ENCODE measurements around the gene MCC. TPM values are rescaled to one million over a fixed set of nuclear protein-coding genes. Genes with fewer than 3 reads are reported as not detected.

Gene MCC
- total RNA-seq, 1 experiment from 2014 or later = 7.6 TPM

- peaks cover 4 to 11% (median 8%) of the 10 kb centered on the region in 3 experiments; a peak in 6 of 7 replicates for H3K36me3 Mint-ChIP-seq (ENCODE audit: insufficient read depth in 1 of 3, low read depth in 3 of 3)
- Histone ChIP-seq H4K91ac (ENCODE audit: insufficient read length, low read depth, low read length) (no peak overlapping the region), H4K8ac (replicated peaks; ENCODE audit: insufficient read length, low read depth, low read length) (no peak overlapping the region), H2BK120ac (ENCODE audit: low read depth, low read length, poor library complexity, severe bottlenecking) (no peak overlapping the region), H3K4me1 (ENCODE audit: insufficient read depth, low read length) (peaks cover 2% of the 10 kb centered on the region; the same call in 1 of the 2 replicates), H3K23ac (ENCODE audit: insufficient read length, low read depth, low read length) (no peak overlapping the region), H2AFZ (ENCODE audit: low read length) (no peak overlapping the region), H3K79me2 (ENCODE audit: insufficient read depth, low read length) (no peaks in the 10 kb centered on the region), H2BK20ac (ENCODE audit: low read depth, low read length, poor library complexity, severe bottlenecking) (no peak overlapping the region), H3T11ph (ENCODE audit: low read length) (no peak overlapping the region), H3K14ac (ENCODE audit: insufficient read depth, low read length) (no peak overlapping the region), H4K20me1 (ENCODE audit: control insufficient read depth, insufficient read depth, insufficient read length) (no peaks in the 10 kb centered on the region), H3K79me1 (ENCODE audit: insufficient read depth, low read depth, low read length, poor library complexity, severe bottlenecking) (no peaks in the 10 kb centered on the region), H2BK12ac (ENCODE audit: insufficient read length, low read depth, low read length) (no peak overlapping the region), H3K23me2 (ENCODE audit: insufficient read length, low read depth, low read length, poor library complexity, severe bottlenecking) (no peaks in the 10 kb centered on the region), H2BK15ac (ENCODE audit: low read depth, low read length) (no peak overlapping the region), H3K27ac (ENCODE audit: insufficient read length, low read depth, low read length) (no peak overlapping the region), H3K4ac (ENCODE audit: low read depth, low read length) (no peak overlapping the region), H2BK5ac (ENCODE audit: insufficient read length, low read length) (no peak overlapping the region), H3K18ac (ENCODE audit: insufficient read length, low read depth, low read length) (no peak overlapping the region), H2AK5ac (ENCODE audit: insufficient read length, low read length) (no peak overlapping the region), H3K9me3 (ENCODE audit: control insufficient read depth, low read depth, low read length) (no peaks in the 10 kb centered on the region), H3K56ac (ENCODE audit: insufficient read length, low read depth, low read length) (no peak overlapping the region), H3K9ac (ENCODE audit: extremely low read depth, insufficient read length, low read length) (no peak overlapping the region), H3K27me3 (ENCODE audit: insufficient read depth, low read length) (no peaks in the 10 kb centered on the region), H4K5ac (ENCODE audit: insufficient read length, low read depth, low read length) (no peak overlapping the region), H3K4me2 (ENCODE audit: insufficient read depth, insufficient read length, low read length) (no peak overlapping the region)
- H3K27me3 Mint-ChIP-seq (ENCODE audit: low read depth) = no peaks in the 10 kb centered on the region
- DNase-seq = no peak
- TF ChIP-seq, protein P1, sequence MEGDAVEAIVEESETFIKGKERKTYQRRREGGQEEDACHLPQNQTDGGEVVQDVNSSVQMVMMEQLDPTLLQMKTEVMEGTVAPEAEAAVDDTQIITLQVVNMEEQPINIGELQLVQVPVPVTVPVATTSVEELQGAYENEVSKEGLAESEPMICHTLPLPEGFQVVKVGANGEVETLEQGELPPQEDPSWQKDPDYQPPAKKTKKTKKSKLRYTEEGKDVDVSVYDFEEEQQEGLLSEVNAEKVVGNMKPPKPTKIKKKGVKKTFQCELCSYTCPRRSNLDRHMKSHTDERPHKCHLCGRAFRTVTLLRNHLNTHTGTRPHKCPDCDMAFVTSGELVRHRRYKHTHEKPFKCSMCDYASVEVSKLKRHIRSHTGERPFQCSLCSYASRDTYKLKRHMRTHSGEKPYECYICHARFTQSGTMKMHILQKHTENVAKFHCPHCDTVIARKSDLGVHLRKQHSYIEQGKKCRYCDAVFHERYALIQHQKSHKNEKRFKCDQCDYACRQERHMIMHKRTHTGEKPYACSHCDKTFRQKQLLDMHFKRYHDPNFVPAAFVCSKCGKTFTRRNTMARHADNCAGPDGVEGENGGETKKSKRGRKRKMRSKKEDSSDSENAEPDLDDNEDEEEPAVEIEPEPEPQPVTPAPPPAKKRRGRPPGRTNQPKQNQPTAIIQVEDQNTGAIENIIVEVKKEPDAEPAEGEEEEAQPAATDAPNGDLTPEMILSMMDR (conservative IDR thresholded peaks at IDR 0.05) = no peak
- no peak overlapping the region for H3K4me3 Mint-ChIP-seq
- peaks cover 19 to 32% of the 10 kb centered on the region in 2 experiments for H3K4me1 Mint-ChIP-seq
- no peak overlapping the region; a peak in 1 of 7 replicates for H3K27ac Mint-ChIP-seq
- peaks cover 3 to 6% of the 10 kb centered on the region in 2 experiments for H3K9me3 Mint-ChIP-seq
Measured at GRCh38 chr5:113188436-113188835, 299.8 kb downstream of the MCC start.

Data from H9 (cell line).